Fibroblast of peridontal ligament (primary cell): Measurements from ENCODE around the gene TMEM47.
A peak's percentile ranks its signal among the peaks of the same experiment; 100 is the strongest.

Source experiments
- DNase-seq: peaks from one replicate; pipeline ENCODE4 v3.0.0-alpha.2; 2010; ENCODE audit errors: extremely low read depth

The TMEM47 gene

GRCh38 chrX:34656842-34657725 is at the start of gene TMEM47:
TSS of gene TMEM47 (minus strand) at chrX:34657285. CDS start at chrX:34657029, 256 bp downstream.
- peak; percentile 65 for DNase-seq

- no peak for DNase-seq
Observed at GRCh38 chrX:34687095-34687494, 30.0 kb upstream of the TMEM47 start.

GRCh38 chrX:34659575-34659974 is 2.5 kb upstream of the TMEM47 start:
- peak; percentile 29 for DNase-seq

- peak; percentile 79 for DNase-seq
Observed at GRCh38 chrX:34658326-34658725, 1.2 kb upstream of the TMEM47 start.

- peak; percentile 26 for DNase-seq
Observed at GRCh38 chrX:34657726-34658070, 613 bp upstream of the TMEM47 start.

- no peak for DNase-seq
Observed at GRCh38 chrX:34656467-34656841, 631 bp downstream of the TMEM47 start.

GRCh38 chrX:34655501-34656455 is 1.3 kb downstream of the TMEM47 start:
- peak; percentile 23 for DNase-seq

- DNase-seq, result peak; percentile 40
Observed at GRCh38 chrX:34654696-34655490, 2.2 kb downstream of the TMEM47 start.

GRCh38 chrX:34653811-34654210 is 3.3 kb downstream of the TMEM47 start:
- peak; percentile 48 for DNase-seq

GRCh38 chrX:34642849-34643248 is 14.2 kb downstream of the TMEM47 start:
- DNase-seq, result no peak

GRCh38 chrX:34638116-34638515 is 19.0 kb downstream of the TMEM47 start:
- DNase-seq, result peak; percentile 79

GRCh38 chrX:34634349-34634748 is 22.7 kb downstream of the TMEM47 start:
- no peak for DNase-seq

- DNase-seq, result no peak
Observed at GRCh38 chrX:34632384-34632783, 24.7 kb downstream of the TMEM47 start.

- DNase-seq, result peak; percentile 84
Observed at GRCh38 chrX:34631479-34632220, 25.4 kb downstream of the TMEM47 start.

- peak; percentile 86 for DNase-seq
Observed at GRCh38 chrX:34629572-34629971, 27.5 kb downstream of the TMEM47 start.

- DNase-seq, result peak; percentile 31
Observed at GRCh38 chrX:34624416-34624815, 32.7 kb downstream of the TMEM47 start.

- no peak for DNase-seq
Observed at GRCh38 chrX:34619920-34620319, 37.2 kb downstream of the TMEM47 start.

GRCh38 chrX:34612036-34612435 is 45.0 kb downstream of the TMEM47 start:
- no peak for DNase-seq

GRCh38 chrX:34598362-34598761 is 58.7 kb downstream of the TMEM47 start:
- DNase-seq, result no peak

GRCh38 chrX:34586936-34587335 is 70.1 kb downstream of the TMEM47 start:
- DNase-seq, result no peak

- DNase-seq, result peak; percentile 0
Observed at GRCh38 chrX:34586346-34586911, 70.7 kb downstream of the TMEM47 start.
